EH (cell line): ENCODE results near the gene PYGM.

Experiments
- DNase-seq: peaks from one replicate; pipeline ENCODE4 v3.0.0-alpha.2; 2015; ENCODE audit warnings: low read depth

The PYGM gene

GRCh38 chr11:64767344-64768299, 7.8 kb upstream of the PYGM start:
- peak; percentile 68 for DNase-seq

- no peak for DNase-seq
Measured at GRCh38 chr11:64766881-64767280, 7.1 kb upstream of the PYGM start.

- DNase-seq = no peak
Measured at GRCh38 chr11:64765851-64766665, 6.3 kb upstream of the PYGM start.

GRCh38 chr11:64765291-64765850, 5.6 kb upstream of the PYGM start:
- DNase-seq = no peak

- DNase-seq = no peak
Measured at GRCh38 chr11:64764753-64765152, 5.0 kb upstream of the PYGM start.

GRCh38 chr11:64764040-64764611, 4.4 kb upstream of the PYGM start:
- no peak for DNase-seq

DNA sequence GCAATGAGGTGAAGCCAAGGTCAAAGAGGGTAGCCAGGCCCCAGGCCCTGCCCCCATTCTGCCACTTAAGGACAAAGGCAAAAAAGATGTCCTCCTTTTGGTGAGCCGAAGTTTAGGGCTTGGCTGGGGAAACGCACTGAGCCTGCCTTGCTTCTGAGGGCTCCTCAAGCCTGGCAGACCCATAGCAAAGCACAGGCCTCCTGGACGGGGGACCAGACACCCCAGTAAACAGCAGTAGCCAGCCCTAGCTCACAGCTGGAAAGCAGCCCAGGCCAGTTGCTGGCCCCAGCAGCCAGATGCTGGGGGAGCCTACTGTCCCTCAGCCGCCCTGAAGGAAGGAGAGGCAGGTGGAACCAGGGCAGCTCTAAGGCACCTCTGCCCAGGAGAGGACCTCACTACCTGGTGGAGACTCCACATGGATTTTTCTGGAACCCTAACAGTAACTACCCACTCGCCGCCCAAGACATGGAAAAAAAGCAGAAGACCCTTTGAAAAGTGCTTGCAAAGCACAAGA, 3.8 kb upstream of the PYGM start:
- no peak for DNase-seq

DNA sequence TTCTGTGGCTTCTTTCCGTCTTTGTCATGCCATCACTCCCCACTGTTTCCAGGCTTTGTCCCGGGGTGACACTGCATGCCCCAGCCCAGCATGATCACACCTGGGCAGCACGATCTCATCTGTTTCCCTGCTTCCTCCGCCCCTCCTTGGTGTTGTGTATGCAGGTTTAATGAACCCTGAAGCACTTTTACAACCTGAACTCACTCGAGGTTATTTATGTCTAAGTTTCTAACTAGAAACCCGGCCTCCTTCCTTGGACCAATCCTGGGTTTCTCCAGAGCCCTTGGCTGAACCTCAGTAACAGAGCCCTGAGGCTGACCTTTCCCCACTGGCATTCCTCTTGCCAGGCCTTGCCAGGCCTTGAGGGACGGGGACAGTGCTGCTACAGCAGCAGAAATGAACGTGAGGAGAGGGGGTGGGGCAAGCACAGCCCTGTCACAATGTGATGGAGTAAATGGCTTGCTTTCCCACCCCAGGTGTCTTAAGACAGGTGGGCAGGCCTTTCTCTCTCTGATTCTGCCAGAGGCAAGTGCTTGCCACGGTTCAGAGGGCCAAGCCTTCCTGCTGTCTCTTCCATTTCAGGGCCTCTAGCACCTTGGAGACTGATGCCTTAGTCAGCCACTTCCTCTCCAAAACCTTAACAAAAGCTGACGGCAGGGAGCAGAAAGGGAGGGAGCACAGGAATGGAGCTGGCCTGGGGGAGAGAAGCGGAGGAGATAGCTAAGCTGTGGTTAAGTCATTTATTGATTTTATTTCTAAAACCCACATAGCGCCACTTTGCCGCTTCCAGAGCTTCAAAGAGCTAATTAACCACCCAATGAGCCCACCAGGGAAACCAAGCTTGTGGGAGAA, 3.1 kb upstream of the PYGM start:
- DNase-seq = peak; percentile 80

- no peak for DNase-seq
Measured at GRCh38 chr11:64762277-64762673, 2.5 kb upstream of the PYGM start.

DNA sequence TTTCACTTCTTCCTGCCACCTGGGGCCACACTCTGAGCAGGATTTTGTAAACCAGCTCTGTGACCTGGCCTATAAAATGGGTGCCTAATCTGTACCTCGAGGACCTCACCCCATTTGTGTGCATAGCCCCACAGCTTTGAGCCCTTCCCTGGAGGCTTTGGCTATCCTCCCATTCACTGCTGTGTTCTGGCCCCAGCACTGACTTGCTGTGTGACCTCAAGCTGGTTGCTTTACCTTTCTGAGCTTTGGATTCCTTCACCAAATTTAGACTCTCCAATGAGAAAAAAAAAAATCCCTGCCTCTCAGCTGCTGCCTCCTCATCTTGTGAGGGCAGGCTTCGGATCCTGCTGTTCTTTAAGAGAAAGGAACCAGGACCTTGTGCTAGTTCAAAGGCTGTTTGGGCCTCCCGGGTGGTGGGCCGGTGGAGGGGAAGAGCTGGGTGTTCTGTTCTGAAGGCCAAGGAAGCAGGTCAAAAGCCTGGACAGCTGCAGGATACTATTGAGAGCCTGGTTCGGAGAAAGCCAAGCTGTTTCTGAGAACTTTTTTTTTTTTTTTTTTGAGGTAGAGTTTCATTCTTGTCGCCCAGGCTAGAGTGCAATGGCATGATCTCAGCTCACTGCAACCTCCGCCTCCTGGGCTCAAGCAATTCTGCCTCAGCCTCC, 1.1 kb upstream of the PYGM start:
- DNase-seq = no peak

GRCh38 chr11:64759131-64759721, 548 bp downstream of the PYGM start:
- DNase-seq = no peak

DNA sequence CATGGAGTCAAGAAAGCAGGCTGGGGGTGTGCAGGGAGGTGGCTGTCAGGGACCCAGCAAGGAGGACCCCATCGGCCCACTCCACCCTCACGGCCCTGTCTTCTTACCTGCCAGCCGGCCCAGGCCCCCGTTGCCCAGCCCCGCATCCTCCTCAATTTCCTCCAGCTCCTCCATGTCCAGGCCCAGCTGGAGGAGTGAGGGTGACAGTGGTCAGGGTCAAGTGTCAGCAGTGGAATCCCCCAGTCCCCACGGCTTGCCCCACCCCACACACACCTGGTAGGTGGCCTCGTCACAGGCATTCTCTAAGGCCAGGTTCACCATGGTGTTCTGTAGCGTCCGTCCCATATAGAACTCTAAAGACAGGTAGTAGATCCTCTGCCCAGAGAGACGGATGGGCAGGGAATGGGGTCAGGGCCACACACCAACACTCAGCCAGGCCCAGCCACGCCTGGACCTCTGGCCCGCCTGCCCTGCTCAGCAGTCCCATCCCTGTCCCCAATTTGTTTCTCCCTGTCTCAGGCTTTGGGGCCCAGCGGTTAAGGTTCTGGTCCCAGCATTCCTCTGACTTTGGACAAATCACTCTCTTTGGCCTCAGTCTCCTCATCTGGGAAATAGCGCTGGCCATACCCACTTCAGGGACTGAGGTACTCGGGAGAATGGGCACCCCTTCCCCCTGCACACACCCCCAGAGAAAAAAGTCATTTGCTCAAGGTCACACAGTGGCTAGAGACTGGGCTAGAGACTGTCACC, 1.3 kb downstream of the PYGM start:
- DNase-seq = no peak

- no peak for DNase-seq
Measured at GRCh38 chr11:64757549-64758329, 2.0 kb downstream of the PYGM start.

- DNase-seq = no peak
Measured at GRCh38 chr11:64755681-64756361, 4.0 kb downstream of the PYGM start.

- DNase-seq = no peak
Measured at GRCh38 chr11:64754919-64755662, 4.7 kb downstream of the PYGM start.

- DNase-seq = no peak
Measured at GRCh38 chr11:64754124-64754918, 5.5 kb downstream of the PYGM start.
